Parathyroid adenoma (tissue), 2 donors: ENCODE data around the gene ZNF112.
"Not testable (repeated sequence)": the region's sequence is repeated elsewhere in the genome, so short reads cannot be mapped to it uniquely, and the experiment has no call there.

Experiments used
- H2AFZ ChIP-seq: fragments of 300-600 bp; sonication (generic); one replicate; pipeline ENCODE4 v1.7.0; 2017; ENCODE audit warnings: antibody characterized with exemption, mild to moderate bottlenecking
- H3K27ac ChIP-seq: fragments of 300-600 bp; sonication (generic); one replicate; pipeline ENCODE4 v1.7.0; 2017
- H3K27me3 ChIP-seq: fragments of 300-600 bp; sonication (generic); one replicate; pipeline ENCODE4 v1.7.0; 2017; ENCODE audit warnings: low read length; ENCODE audit not compliant: control insufficient read depth, insufficient read depth
- H3K36me3 ChIP-seq: fragments of 300-600 bp; sonication (generic); one replicate; pipeline ENCODE4 v1.7.0; 2017; ENCODE audit warnings: low read length; ENCODE audit not compliant: control insufficient read depth, insufficient read depth
- H3K4me1 ChIP-seq: fragments of 300-600 bp; sonication (generic); one replicate; pipeline ENCODE4 v1.7.0; 2017; ENCODE audit warnings: control low read depth
- H3K4me2 ChIP-seq: fragments of 300-600 bp; sonication (generic); one replicate; pipeline ENCODE4 v1.7.0; 2017; ENCODE audit warnings: low read length
- H3K4me3 ChIP-seq: fragments of 300-600 bp; sonication (generic); one replicate; pipeline ENCODE4 v1.7.0; 2017; ENCODE audit warnings: low read depth, low read length
- H3K79me2 ChIP-seq: fragments of 300-600 bp; sonication (generic); one replicate; pipeline ENCODE4 v1.7.0; 2017; ENCODE audit warnings: control low read depth
- H3K9ac ChIP-seq: fragments of 300-600 bp; sonication (generic); one replicate; pipeline ENCODE4 v1.7.0; 2017; ENCODE audit warnings: mild to moderate bottlenecking
- H3K9me3 ChIP-seq: fragments of 300-600 bp; sonication (generic); one replicate; pipeline ENCODE4 v1.7.0; 2017; ENCODE audit warnings: low read length; ENCODE audit not compliant: control insufficient read depth
- CTCF ChIP-seq: fragments of 300-600 bp; sonication (generic); IDR thresholded peaks from one replicate; pipeline ENCODE4 v1.7.0; 2017; ENCODE audit warnings: antibody characterized with exemption, mild to moderate bottlenecking
- donor health status: primary hyperparathyroidism.

ZNF112 gene

GRCh38 chr19:44341794-44342193 lies 14.7 kb downstream of the ZNF112 start:
- H3K79me2 ChIP-seq = no peaks in the 10 kb centered on the region
- TF ChIP-seq CTCF = no peak
- no peak overlapping the region for H3K4me3 ChIP-seq
- no peak overlapping the region for H3K9ac ChIP-seq
- H2AFZ ChIP-seq = no peak overlapping the region
- H3K4me1 ChIP-seq = no peaks in the 10 kb centered on the region
- H3K4me2 ChIP-seq = no peak overlapping the region
- H3K27me3 ChIP-seq = no peaks in the 10 kb centered on the region
- H3K27ac ChIP-seq = no peak overlapping the region
- H3K36me3 ChIP-seq = no peaks in the 10 kb centered on the region
- no peaks in the 10 kb centered on the region for H3K9me3 ChIP-seq

GRCh38 chr19:44334639-44335038 lies 21.8 kb downstream of the ZNF112 start:
- H3K4me3 ChIP-seq, H3K27ac ChIP-seq, H3K79me2 ChIP-seq, H3K36me3 ChIP-seq, H2AFZ ChIP-seq, H3K9me3 ChIP-seq, H3K4me1 ChIP-seq, H3K9ac ChIP-seq, H3K27me3 ChIP-seq, H3K4me2 ChIP-seq: not testable (repeated sequence)

DNA sequence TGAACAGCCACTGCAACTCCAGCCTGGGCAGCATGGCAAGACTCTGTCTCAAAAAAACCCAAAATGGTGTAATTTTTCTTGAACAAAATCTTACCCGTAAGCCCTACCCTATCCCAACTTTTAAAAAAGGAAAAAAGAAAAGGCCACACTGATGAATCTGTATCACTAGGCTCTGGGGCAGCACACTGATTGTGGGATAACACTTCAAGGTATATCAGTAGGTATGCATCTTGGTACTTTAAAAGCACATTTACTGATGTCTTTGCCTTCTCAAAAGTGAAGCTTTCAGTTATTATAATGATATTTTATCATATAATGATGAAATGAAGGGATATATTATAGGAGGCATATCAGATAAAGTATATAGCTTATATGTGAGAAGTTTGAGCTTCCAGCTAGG lies 24.3 kb downstream of the ZNF112 start:
- Histone ChIP-seq H3K36me3 (no peaks in the 10 kb centered on the region), H2AFZ (no peak overlapping the region), H3K9me3 (no peaks in the 10 kb centered on the region), H3K4me2 (no peak overlapping the region), H3K27me3 (no peaks in the 10 kb centered on the region), H3K4me1 (no peaks in the 10 kb centered on the region), H3K79me2 (no peaks in the 10 kb centered on the region), H3K9ac (no peak overlapping the region), H3K27ac (no peak overlapping the region), H3K4me3 (no peak overlapping the region)
- no peak for TF ChIP-seq CTCF

- no peak overlapping the region for H3K27ac ChIP-seq
- no peak overlapping the region for H3K9ac ChIP-seq
- TF ChIP-seq CTCF = no peak
- H3K36me3 ChIP-seq = no peaks in the 10 kb centered on the region
- H2AFZ ChIP-seq = no peak overlapping the region
- no peaks in the 10 kb centered on the region for H3K4me1 ChIP-seq
- H3K27me3 ChIP-seq = no peaks in the 10 kb centered on the region
- H3K4me3 ChIP-seq = no peak overlapping the region
- H3K4me2 ChIP-seq = no peak overlapping the region
- no peaks in the 10 kb centered on the region for H3K9me3 ChIP-seq
- no peaks in the 10 kb centered on the region for H3K79me2 ChIP-seq
Observed at GRCh38 chr19:44315883-44316282, 40.6 kb downstream of the ZNF112 start.

- Histone ChIP-seq H3K4me1 (no peaks in the 10 kb centered on the region), H3K27ac (no peak overlapping the region), H3K4me3 (no peak overlapping the region), H3K9ac (no peak overlapping the region), H2AFZ (no peak overlapping the region), H3K9me3 (no peaks in the 10 kb centered on the region), H3K4me2 (no peak overlapping the region), H3K79me2 (no peaks in the 10 kb centered on the region), H3K36me3 (no peaks in the 10 kb centered on the region), H3K27me3 (no peaks in the 10 kb centered on the region)
- TF ChIP-seq CTCF = no peak
Observed at GRCh38 chr19:44313231-44313630, 43.2 kb downstream of the ZNF112 start.
